GM18870 (cell line): ENCODE results near the gene ENDOU.
A peak's percentile ranks its signal among the peaks of the same experiment; 100 is the strongest.

Experiments used
- ATAC-seq: cut with Tn5 transposase; IDR thresholded peaks from one replicate; pipeline ENCODE4 v1.9.1; 2021; ENCODE audit warnings: moderate library complexity; ENCODE audit not compliant: unreplicated experiment

Gene ENDOU

GRCh38 chr12:47722136-47722834 lies 3.0 kb downstream of the ENDOU start:
- no peak for ATAC-seq

- ATAC-seq: no peak
Observed at GRCh38 chr12:47721431-47721973, 3.8 kb downstream of the ENDOU start.

GRCh38 chr12:47718531-47718930 lies 6.8 kb downstream of the ENDOU start:
- ATAC-seq: no peak

- ATAC-seq: no peak
Observed at GRCh38 chr12:47717443-47718193, 7.7 kb downstream of the ENDOU start.

GRCh38 chr12:47717046-47717442 lies 8.2 kb downstream of the ENDOU start:
- ATAC-seq: no peak

GRCh38 chr12:47715877-47716548 lies 9.3 kb downstream of the ENDOU start:
- ATAC-seq: no peak

GRCh38 chr12:47715393-47715876 lies 9.9 kb downstream of the ENDOU start:
- no peak for ATAC-seq

GRCh38 chr12:47714826-47715386 lies 10.4 kb downstream of the ENDOU start:
- no peak for ATAC-seq

- ATAC-seq: no peak
Observed at GRCh38 chr12:47712171-47712570, 13.1 kb downstream of the ENDOU start.

- no peak for ATAC-seq
Observed at GRCh38 chr12:47711448-47711847, 13.8 kb downstream of the ENDOU start.

- no peak for ATAC-seq
Observed at GRCh38 chr12:47710278-47710677, 15.0 kb downstream of the ENDOU start.

- no peak for ATAC-seq
Observed at GRCh38 chr12:47709671-47710070, 15.6 kb downstream of the ENDOU start.

GRCh38 chr12:47709237-47709636 lies 16.1 kb downstream of the ENDOU start:
- ATAC-seq: no peak

- no peak for ATAC-seq
Observed at GRCh38 chr12:47707905-47708543, 17.3 kb downstream of the ENDOU start.

- ATAC-seq: no peak
Observed at GRCh38 chr12:47707355-47707754, 17.9 kb downstream of the ENDOU start.

GRCh38 chr12:47705566-47706425 lies 19.5 kb downstream of the ENDOU start, which contains the start of gene RPAP3:
Gene RPAP3, minus strand, starts transcription at chr12:47706030. Its CDS starts 3,190 bp downstream, at chr12:47702840.
- ATAC-seq: peak; percentile 61

GRCh38 chr12:47705229-47705565 lies 20.1 kb downstream of the ENDOU start:
- no peak for ATAC-seq

GRCh38 chr12:47704719-47705118 lies 20.6 kb downstream of the ENDOU start:
- no peak for ATAC-seq

- ATAC-seq: no peak
Observed at GRCh38 chr12:47700263-47700662, 25.0 kb downstream of the ENDOU start.

- ATAC-seq: no peak
Observed at GRCh38 chr12:47698631-47699030, 26.7 kb downstream of the ENDOU start.
